Epithelial cell of esophagus (primary cell): ENCODE data around the gene UGT1A8.
"Not testable (repeated sequence)": the region's sequence is repeated elsewhere in the genome, so short reads cannot be mapped to it uniquely, and the experiment has no call there.

Source experiments
- DNase-seq: peaks from one replicate; pipeline ENCODE4 v3.0.0; 2010; ENCODE audit warnings: low read depth
- H3K4me3 ChIP-seq: 2 replicates; pipeline ENCODE4 v1.5.1; 2011; ENCODE audit warnings: mild to moderate bottlenecking, low read length, control low read depth
- CTCF ChIP-seq: IDR thresholded peaks from 2 replicates; pipeline ENCODE4 v1.5.1; 2011; ENCODE audit warnings: low read depth, mild to moderate bottlenecking, low read length, control low read depth, inconsistent platforms; ENCODE audit not compliant: insufficient read depth; ENCODE audit errors: missing control alignments

Gene UGT1A8

GRCh38 chr2:233745073-233745755 is 127.8 kb downstream of the UGT1A8 start:
- TF ChIP-seq CTCF, result no peak
- DNase-seq, result no peak
- H3K4me3 ChIP-seq, result no peak overlapping the region

GRCh38 chr2:233745838-233746237 is 128.4 kb downstream of the UGT1A8 start:
- not testable (repeated sequence) for H3K4me3 ChIP-seq

GRCh38 chr2:233746475-233747282 is 129.2 kb downstream of the UGT1A8 start:
- TF ChIP-seq CTCF, result no peak
- DNase-seq, result no peak

More at GRCh38 chr2:233745838-233746237, 128.4 kb downstream of the UGT1A8 start:
- not testable (repeated sequence) for DNase-seq

GRCh38 chr2:233747283-233747544 is 129.8 kb downstream of the UGT1A8 start:
- DNase-seq, result no peak
- TF ChIP-seq CTCF, result no peak
- H3K4me3 ChIP-seq, result no peak overlapping the region

More at GRCh38 chr2:233746475-233747282, 129.2 kb downstream of the UGT1A8 start:
- H3K4me3 ChIP-seq, result no peak overlapping the region

GRCh38 chr2:233750689-233751088 is 133.3 kb downstream of the UGT1A8 start:
- not testable (repeated sequence) for H3K4me3 ChIP-seq, DNase-seq

- DNase-seq, H3K4me3 ChIP-seq: not testable (repeated sequence)
Observed at GRCh38 chr2:233751212-233752009, 134.0 kb downstream of the UGT1A8 start.

- H3K4me3 ChIP-seq, result no peak overlapping the region
- DNase-seq, result no peak
- no peak for TF ChIP-seq CTCF
Observed at GRCh38 chr2:233754872-233755611, 137.6 kb downstream of the UGT1A8 start.

GRCh38 chr2:233756429-233757081 is 139.1 kb downstream of the UGT1A8 start:
- H3K4me3 ChIP-seq, result no peak overlapping the region
- no peak for DNase-seq
- no peak for TF ChIP-seq CTCF
